Smooth muscle cell of the brain vasculature (primary cell): ENCODE measurements around the gene ARHGDIB.

ENCODE experiments used
- DNase-seq: peaks from one replicate; pipeline ENCODE4 v3.0.0-alpha.2; 2012; ENCODE audit warnings: low read depth, low spot score

Gene ARHGDIB

GRCh38 chr12:14896521-14897169 is 64.8 kb downstream of the ARHGDIB start:
- no peak for DNase-seq

- no peak for DNase-seq
Observed at GRCh38 chr12:14893506-14894250, 67.7 kb downstream of the ARHGDIB start.

GRCh38 chr12:14892726-14893505 is 68.5 kb downstream of the ARHGDIB start:
- no peak for DNase-seq
